HG03139 (cell line): Measurements from ENCODE around the gene PANX2.
"Not testable (repeated sequence)": the region's sequence is repeated elsewhere in the genome, so short reads cannot be mapped to it uniquely, and the experiment has no call there.

Experiments
- ATAC-seq: cut with Tn5 transposase; IDR thresholded peaks from one replicate; pipeline ENCODE4 v1.9.1; 2021; ENCODE audit not compliant: unreplicated experiment

The PANX2 gene

GRCh38 chr22:50147258-50148165, 23.0 kb upstream of the PANX2 start:
- not testable (repeated sequence) for ATAC-seq

GRCh38 chr22:50148166-50148500, 22.4 kb upstream of the PANX2 start:
- no peak for ATAC-seq

GRCh38 chr22:50148991-50149721, 21.4 kb upstream of the PANX2 start:
- no peak for ATAC-seq

GRCh38 chr22:50150161-50151129, 20.1 kb upstream of the PANX2 start:
- no peak for ATAC-seq

- no peak for ATAC-seq
These were observed 18.7 kb upstream of the PANX2 start for GRCh38 chr22:50151571-50152537.

- no peak for ATAC-seq
These were observed 17.3 kb upstream of the PANX2 start for GRCh38 chr22:50153056-50153755.

GRCh38 chr22:50153756-50154140, 16.8 kb upstream of the PANX2 start:
- no peak for ATAC-seq

GRCh38 chr22:50157709-50158375, 12.7 kb upstream of the PANX2 start:
- ATAC-seq, result no peak

GRCh38 chr22:50160947-50161346, 9.6 kb upstream of the PANX2 start:
- ATAC-seq, result no peak

- ATAC-seq, result no peak
These were observed 8.8 kb upstream of the PANX2 start for GRCh38 chr22:50161508-50162390.

- no peak for ATAC-seq
These were observed 8.1 kb upstream of the PANX2 start for GRCh38 chr22:50162391-50162956.

GRCh38 chr22:50165436-50166123, 5.0 kb upstream of the PANX2 start:
- no peak for ATAC-seq

- ATAC-seq, result no peak
These were observed 2.6 kb upstream of the PANX2 start for GRCh38 chr22:50167689-50168489.

GRCh38 chr22:50168490-50169180, 1.9 kb upstream of the PANX2 start:
- ATAC-seq, result not testable (repeated sequence)

GRCh38 chr22:50169181-50169759, 1.3 kb upstream of the PANX2 start:
- no peak for ATAC-seq
